ENCODE measurements around the gene RAMAC.
"Not testable (repeated sequence)": the region's sequence is repeated elsewhere in the genome, so short reads cannot be mapped to it uniquely, and the experiment has no call there.

RAMAC gene

DNA sequence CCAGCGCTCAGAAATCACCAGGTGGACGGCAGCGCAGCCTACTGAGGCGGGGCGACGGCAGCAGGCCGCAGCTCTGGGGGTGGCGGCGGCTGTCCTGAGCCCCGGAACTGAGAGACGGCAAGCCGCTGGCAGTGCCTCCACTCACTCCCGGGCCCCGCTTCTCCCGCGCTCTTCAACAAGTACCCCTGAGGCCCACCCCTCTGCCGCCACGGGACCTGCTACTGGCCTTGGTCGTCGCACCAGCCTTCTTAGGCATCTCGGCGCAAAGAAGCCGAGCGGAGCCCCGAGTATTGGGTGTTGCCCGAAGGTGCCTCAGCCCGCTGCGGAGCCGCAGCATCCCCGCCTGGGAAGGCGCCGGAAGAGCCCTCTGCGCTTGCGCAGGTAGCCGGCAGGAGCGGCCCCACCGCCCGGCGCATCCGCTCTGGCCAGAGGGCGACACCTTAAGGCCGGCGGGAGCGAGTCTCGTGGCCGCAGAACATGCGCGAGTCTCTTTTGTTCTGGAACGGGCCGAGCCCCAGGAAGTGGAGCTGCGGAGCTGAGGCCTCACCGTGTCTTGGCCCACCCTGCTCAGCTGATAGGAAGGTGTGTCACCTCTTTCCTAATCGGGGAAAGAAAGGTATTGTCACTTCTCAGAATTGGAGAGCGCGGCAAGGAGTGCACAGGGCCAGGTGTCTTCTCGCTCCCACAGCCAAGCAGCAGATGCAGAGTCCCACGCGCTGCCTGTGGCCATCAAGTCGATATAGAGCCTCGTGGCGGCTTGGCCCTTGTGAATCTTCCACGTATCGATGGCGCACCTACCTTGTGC lies 25.5 kb downstream of the RAMAC start, which contains the start of gene C15orf40:
C15orf40 (minus strand) TSS at position 369 of the 805 bp plus-strand sequence; CDS start at position 337, 32 bp downstream.
- DNase-seq (ENCODE audit: insufficient read length, low spot score) (peak; percentile 89), FAIRE-seq (no peak)

DNA sequence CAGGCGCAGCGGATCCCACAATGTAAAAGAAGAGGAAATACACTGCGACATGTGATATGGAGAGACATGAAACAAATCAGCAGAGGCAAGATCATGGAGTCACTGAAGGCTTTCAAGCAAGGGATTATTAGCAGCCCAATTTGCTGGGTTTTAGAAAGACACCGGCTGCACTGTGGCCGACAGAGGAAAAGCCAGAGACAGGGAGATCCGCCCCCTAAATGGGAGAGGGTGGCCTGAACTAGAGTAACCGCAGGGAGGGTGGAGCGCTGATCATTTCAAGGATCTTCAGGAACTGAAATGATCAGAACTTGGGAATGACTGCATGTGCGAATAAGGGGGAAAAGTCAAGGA lies 26.0 kb downstream of the RAMAC start:
- FAIRE-seq (no peak), DNase-seq (ENCODE audit: insufficient read length, low spot score) (no peak)

DNA sequence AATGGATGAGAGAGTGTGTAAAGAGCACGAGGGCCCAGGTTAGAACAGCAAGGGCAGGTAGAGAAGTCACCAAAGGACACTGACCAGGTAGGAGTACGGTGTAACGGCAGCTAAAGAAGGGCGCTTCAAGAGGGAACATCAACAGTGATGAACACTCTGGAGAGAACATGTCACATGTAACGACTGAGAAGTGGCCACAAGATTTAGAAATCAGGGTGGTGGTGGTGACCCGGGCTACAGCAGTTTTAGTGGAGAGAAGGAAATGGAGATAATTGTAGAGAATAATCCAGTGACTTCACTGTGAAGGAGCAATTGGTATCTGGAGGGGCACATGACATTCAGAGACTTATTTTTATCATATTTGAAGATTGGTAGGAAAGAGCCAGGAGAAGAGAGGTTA lies 26.6 kb downstream of the RAMAC start:
- no peak for DNase-seq (ENCODE audit: insufficient read length, low spot score)
- FAIRE-seq, result no peak

DNA sequence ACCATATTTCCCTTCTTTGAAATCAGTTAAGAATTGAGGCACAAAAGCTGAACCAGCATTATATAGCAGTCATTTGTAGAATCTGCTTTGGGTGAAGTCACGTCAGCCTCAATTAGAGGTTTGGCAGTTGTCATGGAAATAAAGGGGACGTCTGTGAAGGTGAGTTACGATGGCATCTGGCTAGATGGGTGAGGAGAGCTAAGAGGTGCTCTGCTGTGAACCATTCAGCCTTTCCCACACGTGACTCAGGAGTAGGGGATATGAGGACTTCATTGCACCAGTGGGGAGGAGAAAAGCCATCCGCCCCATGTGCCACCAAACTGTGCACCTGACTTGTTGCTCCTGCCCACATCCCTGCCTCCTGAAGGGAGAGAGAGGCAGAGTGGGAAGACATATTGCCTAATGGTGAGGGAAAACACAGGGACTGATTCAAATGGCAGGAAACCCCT lies 28.2 kb downstream of the RAMAC start:
- FAIRE-seq, result no peak
- DNase-seq (ENCODE audit: insufficient read length, low spot score), result no peak

DNA sequence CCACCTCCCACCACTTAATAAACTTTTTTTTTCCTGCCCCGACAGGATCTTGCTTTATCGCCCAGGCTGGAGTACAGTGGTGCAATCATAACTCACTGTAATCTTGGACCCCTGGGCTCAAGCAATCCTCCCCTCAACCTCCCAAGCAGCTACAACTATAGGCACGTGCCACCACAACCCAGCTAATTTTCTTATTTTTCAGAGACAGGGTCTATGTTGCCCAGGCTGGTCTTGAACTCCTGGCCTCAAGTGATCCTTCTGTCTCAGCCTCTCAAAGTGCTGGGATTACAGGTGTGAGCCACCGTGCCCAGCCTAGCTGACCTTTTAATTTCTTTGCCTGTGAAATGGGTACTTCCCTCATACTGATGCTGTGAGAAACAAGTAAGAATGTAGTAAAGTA lies 29.4 kb downstream of the RAMAC start:
- no peak for FAIRE-seq
- DNase-seq (ENCODE audit: insufficient read length, low spot score), result no peak

DNA sequence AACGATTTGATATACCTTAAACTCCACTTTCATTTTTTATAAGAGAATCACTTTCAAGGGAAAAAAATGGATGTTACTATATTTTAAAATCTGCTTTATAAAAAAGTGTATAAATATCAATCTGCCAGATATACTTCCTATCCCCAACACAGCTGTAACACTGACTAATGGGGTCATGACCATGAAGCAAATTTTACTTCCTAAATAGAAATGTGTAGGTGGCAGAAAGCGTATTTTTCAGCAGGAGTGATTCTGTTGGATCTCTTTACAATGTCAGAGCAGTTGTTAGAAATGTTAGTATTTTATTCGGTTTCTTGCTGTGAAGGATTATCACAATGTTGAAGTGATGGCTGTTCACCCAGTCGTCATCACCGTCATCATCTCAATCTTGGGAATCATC lies 30.9 kb downstream of the RAMAC start:
- FAIRE-seq (no peak), DNase-seq (ENCODE audit: insufficient read length, low spot score) (no peak)

DNA sequence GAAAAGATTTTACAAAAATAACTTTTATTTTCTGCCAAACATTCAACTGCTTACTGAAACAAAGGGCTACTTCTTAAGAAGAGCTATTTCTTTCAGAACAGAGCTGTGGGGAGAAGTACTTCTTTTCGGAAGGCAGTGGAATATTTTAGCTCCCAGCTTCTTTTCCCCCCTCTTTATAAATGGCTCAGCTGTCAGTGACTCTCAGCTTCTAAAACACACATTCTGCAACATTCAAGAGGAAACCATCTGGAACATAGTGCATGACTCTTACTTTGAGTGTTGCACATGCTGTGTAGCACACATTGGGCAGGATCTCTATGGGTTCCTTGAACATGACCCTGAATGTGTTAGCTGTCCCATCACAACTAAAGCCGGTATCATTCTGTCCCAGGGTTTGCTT lies 32.4 kb downstream of the RAMAC start:
- DNase-seq (ENCODE audit: insufficient read length, low spot score) (no peak), FAIRE-seq (no peak)

DNA sequence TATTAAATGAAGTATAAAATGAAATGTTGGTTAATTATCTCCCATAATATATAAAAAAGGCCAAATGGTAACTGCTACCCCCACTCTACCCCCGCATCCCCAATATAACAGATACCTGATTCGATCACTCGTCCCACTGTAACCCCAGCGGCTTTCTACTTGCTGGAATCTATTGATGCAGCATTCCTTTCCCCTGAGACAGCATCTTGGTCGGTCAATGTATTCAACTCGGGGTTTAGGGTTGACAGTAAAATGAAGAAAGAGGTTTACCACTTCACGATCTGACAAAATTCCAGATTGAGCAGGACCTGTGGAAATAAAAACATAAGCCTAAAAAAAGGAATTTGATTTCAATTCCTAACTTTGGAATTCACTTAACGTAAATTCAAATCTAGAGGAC lies 44.0 kb downstream of the RAMAC start:
- FAIRE-seq, result peak; percentile 48
- DNase-seq (ENCODE audit: insufficient read length, low spot score), result peak; percentile 82

DNA sequence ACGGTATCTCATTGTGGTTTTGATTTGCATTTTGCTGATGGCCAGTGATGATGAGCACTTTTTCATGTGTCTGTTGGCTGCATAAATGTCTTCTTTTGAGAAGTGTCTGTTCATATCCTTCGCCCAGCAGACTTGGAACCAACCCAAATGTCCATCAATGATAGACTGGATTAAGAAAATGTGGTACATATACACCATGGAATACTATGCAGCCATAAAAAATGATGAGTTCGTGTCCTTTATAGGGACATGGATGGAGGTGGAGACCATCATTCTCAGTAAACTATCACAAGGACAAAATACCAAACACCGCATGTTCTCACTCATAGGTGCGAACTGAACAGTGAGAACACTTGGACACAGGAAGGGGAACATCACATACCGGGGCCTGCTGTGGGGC lies 45.2 kb downstream of the RAMAC start:
- DNase-seq (ENCODE audit: insufficient read length, low spot score); FAIRE-seq: not testable (repeated sequence)

DNA sequence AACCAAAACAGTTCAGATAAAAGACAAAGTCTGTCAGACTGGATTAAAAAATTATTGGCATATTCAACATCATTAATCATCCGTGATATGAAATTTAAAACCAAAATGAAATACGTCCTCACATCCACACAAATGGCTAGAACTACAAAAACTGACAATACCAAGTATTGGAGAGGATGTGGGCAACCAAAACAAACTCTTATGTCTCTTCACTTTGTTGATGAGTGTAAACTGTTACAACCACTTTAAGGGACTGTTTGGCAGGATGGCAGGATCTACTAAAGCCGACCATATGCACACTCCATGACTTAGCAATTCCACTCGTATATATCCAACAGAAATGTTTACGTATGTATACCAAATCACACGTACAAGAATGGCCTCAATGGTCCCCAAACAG lies 50.2 kb downstream of the RAMAC start:
- FAIRE-seq (no peak), DNase-seq (ENCODE audit: insufficient read length, low spot score) (no peak)

DNA sequence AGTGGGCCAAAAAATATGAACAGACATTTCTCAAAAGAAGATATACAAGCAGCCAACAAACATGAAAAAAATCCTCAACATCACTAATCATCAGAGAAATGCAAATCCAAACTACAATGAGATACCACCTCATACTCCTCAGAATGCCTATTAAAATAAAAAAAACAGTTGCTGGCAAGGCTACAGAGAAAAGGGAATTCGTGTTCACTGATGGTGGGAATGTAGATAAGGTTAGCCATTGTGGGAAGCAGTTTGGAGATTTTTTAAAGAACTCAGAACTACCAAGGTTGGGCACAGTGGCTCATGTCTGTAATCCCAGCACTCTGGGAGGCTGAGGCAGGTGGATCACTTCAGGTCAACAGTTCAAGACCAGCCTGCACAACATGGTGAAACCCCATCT lies 53.2 kb downstream of the RAMAC start:
- no peak for FAIRE-seq

More for the DNA sequence above, 53.2 kb downstream of the RAMAC start:
- no peak for DNase-seq (ENCODE audit: insufficient read length, low spot score)

All from HTR-8/SVneo (cell line).